H9 (cell line): ENCODE results near the gene HSDL2. TPM values are rescaled to one million over a fixed set of nuclear protein-coding genes. Genes with fewer than 3 reads are reported as not detected.

Experiments used
- DNase-seq: peaks from one replicate; pipeline ENCODE4 v3.0.0-alpha.2; 2017
- H2AFZ ChIP-seq: one replicate; pipeline ENCODE4 v1.6.1; 2013; ENCODE audit warnings: mild to moderate bottlenecking, low read length, control low read depth, moderate library complexity
- H2AK5ac ChIP-seq: 2 replicates; pipeline ENCODE4 v1.6.1; 2013; ENCODE audit warnings: low read length, control low read depth, mixed read lengths; ENCODE audit not compliant: insufficient read length
- H2BK120ac ChIP-seq: one replicate; pipeline ENCODE4 v1.6.1; 2013; ENCODE audit warnings: low read depth, mild to moderate bottlenecking, low read length, control low read depth, inconsistent platforms; ENCODE audit not compliant: poor library complexity, severe bottlenecking
- H2BK12ac ChIP-seq: 2 replicates; pipeline ENCODE4 v1.6.1; 2013; ENCODE audit warnings: low read length, control low read depth, mixed read lengths, low read depth; ENCODE audit not compliant: insufficient read length
- H2BK15ac ChIP-seq: 2 replicates; pipeline ENCODE4 v1.6.1; 2013; ENCODE audit warnings: low read depth, low read length, control low read depth
- H2BK20ac ChIP-seq: one replicate; pipeline ENCODE4 v1.6.1; 2013; ENCODE audit warnings: low read depth, mild to moderate bottlenecking, low read length, control low read depth, inconsistent platforms; ENCODE audit not compliant: poor library complexity, severe bottlenecking
- H2BK5ac ChIP-seq: 2 replicates; pipeline ENCODE4 v1.6.1; 2013; ENCODE audit warnings: low read length, control low read depth, mixed read lengths; ENCODE audit not compliant: insufficient read length
- H3K14ac ChIP-seq: 2 replicates; pipeline ENCODE4 v1.6.1; 2013; ENCODE audit warnings: low read length, control low read depth; ENCODE audit not compliant: insufficient read depth
- H3K18ac ChIP-seq: 2 replicates; pipeline ENCODE4 v1.6.1; 2013; ENCODE audit warnings: low read depth, mild to moderate bottlenecking, mixed read lengths, low read length, control low read depth; ENCODE audit not compliant: insufficient read length
- H3K23ac ChIP-seq: 2 replicates; pipeline ENCODE4 v1.6.1; 2013; ENCODE audit warnings: low read length, control low read depth, mixed read lengths, low read depth; ENCODE audit not compliant: insufficient read length
- H3K23me2 ChIP-seq: 2 replicates; pipeline ENCODE4 v1.6.1; 2013; ENCODE audit warnings: low read depth, mild to moderate bottlenecking, mixed read lengths, low read length, control low read depth; ENCODE audit not compliant: insufficient read length, poor library complexity, severe bottlenecking
- H3K27ac ChIP-seq: 2 replicates; pipeline ENCODE4 v1.5.1; 2013; ENCODE audit warnings: low read length, control low read depth, mixed read lengths, low read depth; ENCODE audit not compliant: insufficient read length
- H3K27me3 ChIP-seq: 2 replicates; pipeline ENCODE4 v1.6.1; 2013; ENCODE audit warnings: low read length, control low read depth, inconsistent platforms; ENCODE audit not compliant: insufficient read depth
- H3K4ac ChIP-seq: 2 replicates; pipeline ENCODE4 v1.6.1; 2013; ENCODE audit warnings: low read depth, mild to moderate bottlenecking, control low read depth, inconsistent platforms, low read length, moderate library complexity
- H3K4me1 ChIP-seq: 2 replicates; pipeline ENCODE4 v1.6.1; 2013; ENCODE audit warnings: low read length, control low read depth, inconsistent platforms; ENCODE audit not compliant: insufficient read depth
- H3K4me2 ChIP-seq: 2 replicates; pipeline ENCODE4 v1.6.1; 2013; ENCODE audit warnings: low read length, control low read depth, mixed read lengths; ENCODE audit not compliant: insufficient read length, insufficient read depth
- H3K56ac ChIP-seq: 2 replicates; pipeline ENCODE4 v1.6.1; 2013; ENCODE audit warnings: low read depth, mild to moderate bottlenecking, mixed read lengths, low read length, control low read depth; ENCODE audit not compliant: insufficient read length
- H3K79me1 ChIP-seq: 2 replicates; pipeline ENCODE4 v1.6.1; 2013; ENCODE audit warnings: low read depth, mild to moderate bottlenecking, moderate library complexity, low read length, control low read depth, inconsistent platforms; ENCODE audit not compliant: insufficient read depth, poor library complexity, severe bottlenecking
- H3K79me2 ChIP-seq: 2 replicates; pipeline ENCODE4 v1.6.1; 2013; ENCODE audit warnings: low read length, control low read depth, inconsistent platforms; ENCODE audit not compliant: insufficient read depth
- H3K9ac ChIP-seq: 2 replicates; pipeline ENCODE4 v1.6.1; 2013; ENCODE audit warnings: low read length, control low read depth, mixed read lengths; ENCODE audit not compliant: insufficient read length; ENCODE audit errors: extremely low read depth
- H3K9me3 ChIP-seq: one replicate; pipeline ENCODE4 v1.6.1; 2013; ENCODE audit warnings: low read depth, low read length, inconsistent platforms; ENCODE audit not compliant: control insufficient read depth
- H3T11ph ChIP-seq: one replicate; pipeline ENCODE4 v1.6.1; 2013; ENCODE audit warnings: mild to moderate bottlenecking, low read length, control low read depth, inconsistent platforms
- H4K20me1 ChIP-seq: one replicate; pipeline ENCODE4 v1.6.1; 2013; ENCODE audit not compliant: control insufficient read depth, insufficient read length, insufficient read depth
- H4K5ac ChIP-seq: 2 replicates; pipeline ENCODE4 v1.6.1; 2013; ENCODE audit warnings: low read depth, mild to moderate bottlenecking, mixed read lengths, low read length, control low read depth; ENCODE audit not compliant: insufficient read length
- H4K8ac ChIP-seq: replicated peaks from 2 replicates; pipeline ENCODE4 v1.6.1; 2013; ENCODE audit warnings: low read length, control low read depth, mixed read lengths, low read depth; ENCODE audit not compliant: insufficient read length
- H4K91ac ChIP-seq: 2 replicates; pipeline ENCODE4 v1.6.1; 2013; ENCODE audit warnings: low read depth, mild to moderate bottlenecking, moderate library complexity, mixed read lengths, low read length, control low read depth; ENCODE audit not compliant: insufficient read length
- H3K27ac Mint-ChIP-seq, 3 experiments: 2 replicates in 2 of 3; 3 replicates in 1 of 3; pipeline ENCODE4 v1.8.0; 2020 to 2021; ENCODE audit warnings: mixed read lengths in 3 of 3, mild to moderate bottlenecking in 1 of 3, moderate library complexity in 1 of 3
- H3K27me3 Mint-ChIP-seq: 2 replicates; pipeline ENCODE4 v1.8.0; 2021; ENCODE audit warnings: low read depth, mild to moderate bottlenecking, moderate library complexity, mixed read lengths
- H3K36me3 Mint-ChIP-seq, 3 experiments: 2 replicates in 2 of 3; 3 replicates in 1 of 3; pipeline ENCODE4 v1.8.0; 2020 to 2021; ENCODE audit warnings: low read depth in 3 of 3, mixed read lengths in 3 of 3; ENCODE audit not compliant: insufficient read depth in 1 of 3
- H3K4me1 Mint-ChIP-seq, 2 experiments: 2 replicates each; pipeline ENCODE4 v1.8.0; 2020; ENCODE audit warnings: mixed read lengths in 2 of 2
- H3K4me3 Mint-ChIP-seq, 2 experiments: 2 replicates in 1 of 2; 3 replicates in 1 of 2; pipeline ENCODE4 v1.8.0; 2020 to 2021; ENCODE audit warnings: mild to moderate bottlenecking in 2 of 2, mixed read lengths in 2 of 2, moderate library complexity in 1 of 2
- H3K9me3 Mint-ChIP-seq, 2 experiments: 2 replicates in 1 of 2; 3 replicates in 1 of 2; pipeline ENCODE4 v1.8.0; 2020; ENCODE audit warnings: mild to moderate bottlenecking in 2 of 2, mixed read lengths in 2 of 2, moderate library complexity in 1 of 2
- CTCF ChIP-seq: fragments of 200-600 bp; sonication (generic); conservative IDR thresholded peaks from 3 replicates; pipeline ENCODE4 v1.8.0; 2021; ENCODE audit warnings: antibody characterized with exemption, mild to moderate bottlenecking
- WGBS: extraction: QIAGEN DNeasy Blood & Tissue Kit; methylation state at CpG from one replicate; pipeline ENCODE4 v1.1.7; 2013; ENCODE audit warnings: missing lambda C conversion rate, low lambda C conversion rate, mixed read lengths; ENCODE audit not compliant: insufficient read length; ENCODE audit errors: extremely low coverage; 5-methylcytosine and 5-hydroxymethylcytosine counted together
- total RNA-seq: library from RNA; stranded (reverse); gene quantifications from 2 replicates; pipeline ENCODE4 v1.2.1, GENCODE V29; 2021

Gene HSDL2
- total RNA-seq, 1 experiment from 2014 or later, result 16.6 TPM

DNA sequence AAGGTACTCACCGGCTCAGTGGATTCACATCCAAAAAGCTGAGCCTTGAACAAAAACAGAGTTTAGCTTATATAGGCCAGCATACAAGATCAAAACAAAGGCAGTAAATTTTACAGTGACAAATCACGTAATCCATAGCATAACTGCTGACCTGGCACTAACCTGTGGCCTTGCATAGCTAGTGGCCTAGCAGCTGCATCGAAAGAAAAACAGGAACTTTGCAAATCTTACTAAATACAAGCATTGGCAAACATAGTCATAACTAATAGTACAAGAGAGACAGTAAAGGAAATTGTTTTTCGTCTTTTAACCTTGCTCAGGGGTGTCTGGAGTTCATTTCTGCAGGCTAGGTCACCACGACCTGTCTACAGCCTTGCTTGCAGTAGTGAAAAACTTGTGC lies 4.8 kb downstream of the HSDL2 start:
- no peaks in the 10 kb centered on the region for H3K27me3 ChIP-seq
- no peaks in the 10 kb centered on the region for H3K9me3 ChIP-seq
- no peaks in the 10 kb centered on the region for H3K4me1 ChIP-seq
- peaks cover 0 to 3% (median 0%) of the 10 kb centered on the region in 3 experiments; a peak in 4 of 7 replicates for H3K36me3 Mint-ChIP-seq
- no peaks in the 10 kb centered on the region for H3K79me1 ChIP-seq
- H3K27me3 Mint-ChIP-seq, result no peaks in the 10 kb centered on the region
- peaks cover 5% of the 10 kb centered on the region for H3K23me2 ChIP-seq
- no peak overlapping the region for H3K9ac ChIP-seq
- H3K18ac ChIP-seq, result no peak overlapping the region
- H4K91ac ChIP-seq, result no peak overlapping the region
- H2BK120ac ChIP-seq, result no peak overlapping the region
- H2AFZ ChIP-seq, result no peak overlapping the region
- TF ChIP-seq CTCF, result no peak
- no peak overlapping the region for H3K4me3 Mint-ChIP-seq
- H3K27ac ChIP-seq, result no peak overlapping the region
- H3K4me2 ChIP-seq, result no peak overlapping the region
- no peak overlapping the region for H2BK12ac ChIP-seq
- no peak overlapping the region for H3K56ac ChIP-seq
- H3K9me3 Mint-ChIP-seq, result no peaks in the 10 kb centered on the region
- H3K14ac ChIP-seq, result no peak overlapping the region
- H3K27ac Mint-ChIP-seq, result no peak overlapping the region
- peaks cover 1% of the 10 kb centered on the region; the same call in 1 of the 2 replicates for H3K79me2 ChIP-seq
- H3K23ac ChIP-seq, result no peak overlapping the region
- no peak overlapping the region for H2BK15ac ChIP-seq
- no peak overlapping the region for H3K4ac ChIP-seq
- DNase-seq, result no peak
- H2BK5ac ChIP-seq, result no peak overlapping the region
- no peak overlapping the region for H4K5ac ChIP-seq
- no peak overlapping the region for H2AK5ac ChIP-seq
- no peak overlapping the region for H4K8ac ChIP-seq
- peaks cover 7 to 12% of the 10 kb centered on the region in 2 experiments for H3K4me1 Mint-ChIP-seq
- no peak overlapping the region for H3T11ph ChIP-seq
- no CpG with 5 or more reads among the region's 5 CpGs for WGBS
- no peaks in the 10 kb centered on the region for H4K20me1 ChIP-seq
- no peak overlapping the region for H2BK20ac ChIP-seq
